ENCODE measurements around the gene ACYP1.
"Not testable (repeated sequence)": the region's sequence is repeated elsewhere in the genome, so short reads cannot be mapped to it uniquely, and the experiment has no call there.

The ACYP1 gene

GRCh38 chr14:75083271-75083670, 19.4 kb upstream of the ACYP1 start:
- no peaks in the 10 kb centered on the region for H3K4me1 ChIP-seq (ENCODE audit: insufficient read depth, low read length)
- H3K9ac ChIP-seq (ENCODE audit: low read depth, low read length) = no peak overlapping the region
- H3K36me3 ChIP-seq (ENCODE audit: insufficient read depth, low read length) = peaks cover 25% of the 10 kb centered on the region
- H3K9me3 ChIP-seq (ENCODE audit: control insufficient read depth, insufficient read depth, low read length) = no peaks in the 10 kb centered on the region

- H3K4me1 ChIP-seq (ENCODE audit: insufficient read depth, low read length) = no peaks in the 10 kb centered on the region
- no peak overlapping the region for H3K9ac ChIP-seq (ENCODE audit: low read depth, low read length)
- peaks cover 10% of the 10 kb centered on the region for H3K36me3 ChIP-seq (ENCODE audit: insufficient read depth, low read length)
- H3K9me3 ChIP-seq (ENCODE audit: control insufficient read depth, insufficient read depth, low read length) = no peaks in the 10 kb centered on the region
Measured at GRCh38 chr14:75081660-75082229, 17.9 kb upstream of the ACYP1 start.

GRCh38 chr14:75079521-75079920, 15.7 kb upstream of the ACYP1 start:
- no peak overlapping the region for H3K9ac ChIP-seq (ENCODE audit: low read depth, low read length)
- no peaks in the 10 kb centered on the region for H3K9me3 ChIP-seq (ENCODE audit: control insufficient read depth, insufficient read depth, low read length)
- H3K4me1 ChIP-seq (ENCODE audit: insufficient read depth, low read length) = no peaks in the 10 kb centered on the region
- H3K36me3 ChIP-seq (ENCODE audit: insufficient read depth, low read length) = peaks cover 8% of the 10 kb centered on the region

GRCh38 chr14:75077794-75078193, 14.0 kb upstream of the ACYP1 start:
- Histone ChIP-seq H3K4me1 (ENCODE audit: insufficient read depth, low read length) (no peaks in the 10 kb centered on the region), H3K9me3 (ENCODE audit: control insufficient read depth, insufficient read depth, low read length) (no peaks in the 10 kb centered on the region), H3K36me3 (ENCODE audit: insufficient read depth, low read length) (peaks cover 4% of the 10 kb centered on the region), H3K9ac (ENCODE audit: low read depth, low read length) (no peak overlapping the region)

- Histone ChIP-seq H3K9ac (ENCODE audit: low read depth, low read length) (peak overlapping the region; percentile 95; the same call in 1 of the 2 replicates), H3K36me3 (ENCODE audit: insufficient read depth, low read length) (no peaks in the 10 kb centered on the region), H3K9me3 (ENCODE audit: control insufficient read depth, insufficient read depth, low read length) (no peaks in the 10 kb centered on the region), H3K4me1 (ENCODE audit: insufficient read depth, low read length) (0 out of 2 replicates have a peak, but pooled peaks cover 4% of the 10 kb centered on the region)
Measured at GRCh38 chr14:75070383-75070782, 6.6 kb upstream of the ACYP1 start.

GRCh38 chr14:75069811-75070145, 6.0 kb upstream of the ACYP1 start:
- peak overlapping the region; percentile 95 for H3K9ac ChIP-seq (ENCODE audit: low read depth, low read length)
- no peaks in the 10 kb centered on the region for H3K36me3 ChIP-seq (ENCODE audit: insufficient read depth, low read length)
- no peaks in the 10 kb centered on the region for H3K9me3 ChIP-seq (ENCODE audit: control insufficient read depth, insufficient read depth, low read length)

GRCh38 chr14:75069121-75069810, 5.4 kb upstream of the ACYP1 start, which contains the start of gene ZC2HC1C:
TSS of gene ZC2HC1C (plus strand) at chr14:75069641. CDS start at chr14:75070574, 933 bp downstream.
- H3K4me1 ChIP-seq (ENCODE audit: insufficient read depth, low read length) = 0 out of 2 replicates have a peak, but pooled peaks cover 4% of the 10 kb centered on the region
- no peaks in the 10 kb centered on the region for H3K9me3 ChIP-seq (ENCODE audit: control insufficient read depth, insufficient read depth, low read length)
- H3K9ac ChIP-seq (ENCODE audit: low read depth, low read length) = peak within 1 kb of the TSS; percentile 95
- no peaks in the 10 kb centered on the region for H3K36me3 ChIP-seq (ENCODE audit: insufficient read depth, low read length)

More at GRCh38 chr14:75069811-75070145, 6.0 kb upstream of the ACYP1 start:
- H3K4me1 ChIP-seq (ENCODE audit: insufficient read depth, low read length) = 0 out of 2 replicates have a peak, but pooled peaks cover 4% of the 10 kb centered on the region

- H3K9me3 ChIP-seq (ENCODE audit: control insufficient read depth, insufficient read depth, low read length) = no peaks in the 10 kb centered on the region
- peak overlapping the region; percentile 95 for H3K9ac ChIP-seq (ENCODE audit: low read depth, low read length)
- H3K4me1 ChIP-seq (ENCODE audit: insufficient read depth, low read length) = 0 out of 2 replicates have a peak, but pooled peaks cover 4% of the 10 kb centered on the region
- no peaks in the 10 kb centered on the region for H3K36me3 ChIP-seq (ENCODE audit: insufficient read depth, low read length)
Measured at GRCh38 chr14:75068294-75069120, 4.7 kb upstream of the ACYP1 start.

GRCh38 chr14:75067765-75068164, 3.9 kb upstream of the ACYP1 start:
- H3K9me3 ChIP-seq (ENCODE audit: control insufficient read depth, insufficient read depth, low read length); H3K36me3 ChIP-seq (ENCODE audit: insufficient read depth, low read length); H3K9ac ChIP-seq (ENCODE audit: low read depth, low read length); H3K4me1 ChIP-seq (ENCODE audit: insufficient read depth, low read length): not testable (repeated sequence)

GRCh38 chr14:75067212-75067611, 3.4 kb upstream of the ACYP1 start:
- H3K36me3 ChIP-seq (ENCODE audit: insufficient read depth, low read length) = no peaks in the 10 kb centered on the region
- H3K4me1 ChIP-seq (ENCODE audit: insufficient read depth, low read length) = 0 out of 2 replicates have a peak, but pooled peaks cover 4% of the 10 kb centered on the region
- H3K9ac ChIP-seq (ENCODE audit: low read depth, low read length) = no peak overlapping the region
- H3K9me3 ChIP-seq (ENCODE audit: control insufficient read depth, insufficient read depth, low read length) = no peaks in the 10 kb centered on the region

GRCh38 chr14:75066691-75067090, 2.9 kb upstream of the ACYP1 start:
- H3K9me3 ChIP-seq (ENCODE audit: control insufficient read depth, insufficient read depth, low read length) = no peaks in the 10 kb centered on the region
- H3K9ac ChIP-seq (ENCODE audit: low read depth, low read length) = no peak overlapping the region
- H3K36me3 ChIP-seq (ENCODE audit: insufficient read depth, low read length) = no peaks in the 10 kb centered on the region
- H3K4me1 ChIP-seq (ENCODE audit: insufficient read depth, low read length) = 0 out of 2 replicates have a peak, but pooled peaks cover 4% of the 10 kb centered on the region

GRCh38 chr14:75064205-75064567, 362 bp upstream of the ACYP1 start:
- Histone ChIP-seq H3K9me3 (ENCODE audit: control insufficient read depth, insufficient read depth, low read length) (peaks cover 3% of the 10 kb centered on the region; the same call in 1 of the 2 replicates), H3K9ac (ENCODE audit: low read depth, low read length) (peak overlapping the region; percentile 69; the same call in 1 of the 2 replicates), H3K4me1 (ENCODE audit: insufficient read depth, low read length) (no peaks in the 10 kb centered on the region), H3K36me3 (ENCODE audit: insufficient read depth, low read length) (no peaks in the 10 kb centered on the region)

GRCh38 chr14:75063013-75063412, 811 bp downstream of the ACYP1 start:
- Histone ChIP-seq H3K36me3 (ENCODE audit: insufficient read depth, low read length) (no peaks in the 10 kb centered on the region), H3K9me3 (ENCODE audit: control insufficient read depth, insufficient read depth, low read length) (peaks cover 3% of the 10 kb centered on the region; the same call in 1 of the 2 replicates), H3K9ac (ENCODE audit: low read depth, low read length) (peak overlapping the region; percentile 69), H3K4me1 (ENCODE audit: insufficient read depth, low read length) (no peaks in the 10 kb centered on the region)

GRCh38 chr14:75060420-75060819, 3.4 kb downstream of the ACYP1 start:
- H3K9ac ChIP-seq (ENCODE audit: low read depth, low read length) = no peak overlapping the region
- peaks cover 3% of the 10 kb centered on the region; the same call in 1 of the 2 replicates for H3K9me3 ChIP-seq (ENCODE audit: control insufficient read depth, insufficient read depth, low read length)
- H3K4me1 ChIP-seq (ENCODE audit: insufficient read depth, low read length) = no peaks in the 10 kb centered on the region
- no peaks in the 10 kb centered on the region for H3K36me3 ChIP-seq (ENCODE audit: insufficient read depth, low read length)
